Type B pancreatic cell (in vitro differentiated cells): ENCODE measurements around the gene FRMD1. TPM values are rescaled to one million over a fixed set of nuclear protein-coding genes. Genes with fewer than 3 reads are reported as not detected.
A peak's percentile ranks its signal among the peaks of the same experiment; 100 is the strongest.

ENCODE experiments used
- DNase-seq: peaks from one replicate; pipeline ENCODE4 v3.0.0; 2021; ENCODE audit warnings: mixed read lengths; ENCODE audit not compliant: unreplicated experiment; ENCODE audit errors: extremely low spot score
- H3K27ac Mint-ChIP-seq: 2 replicates; pipeline ENCODE4 v1.8.0; 2021; ENCODE audit warnings: mild to moderate bottlenecking, mixed read lengths
- H3K27me3 Mint-ChIP-seq: 2 replicates; pipeline ENCODE4 v1.8.0; 2021; ENCODE audit warnings: mixed read lengths
- H3K36me3 Mint-ChIP-seq: 2 replicates; pipeline ENCODE4 v1.8.0; 2021; ENCODE audit warnings: mixed read lengths
- H3K4me1 Mint-ChIP-seq: one replicate; pipeline ENCODE4 v1.8.0; 2021; ENCODE audit warnings: mixed read lengths; ENCODE audit not compliant: unreplicated experiment
- H3K4me3 Mint-ChIP-seq: 2 replicates; pipeline ENCODE4 v1.8.0; 2021; ENCODE audit warnings: mild to moderate bottlenecking, mixed read lengths
- H3K9me3 Mint-ChIP-seq: 2 replicates; pipeline ENCODE4 v1.8.0; 2021; ENCODE audit warnings: mixed read lengths
- total RNA-seq: library from RNA; stranded (reverse); gene quantifications from 2 replicates; pipeline ENCODE4 v1.2.1, GENCODE V29; 2021; ENCODE audit warnings: low replicate concordance
- TF ChIP-seq, protein P1 (sequence below): fragments of 200-600 bp; sonication (generic); conservative IDR thresholded peaks from 2 replicates; pipeline ENCODE4 v1.5.0; 2021; ENCODE audit warnings: antibody characterized with exemption, mild to moderate bottlenecking

FRMD1 gene
- total RNA-seq, 1 donor from 2014 or later = 0.17 TPM

GRCh38 chr6:168092541-168092940 lies 13.5 kb upstream of the FRMD1 start:
- TF ChIP-seq, protein P1, sequence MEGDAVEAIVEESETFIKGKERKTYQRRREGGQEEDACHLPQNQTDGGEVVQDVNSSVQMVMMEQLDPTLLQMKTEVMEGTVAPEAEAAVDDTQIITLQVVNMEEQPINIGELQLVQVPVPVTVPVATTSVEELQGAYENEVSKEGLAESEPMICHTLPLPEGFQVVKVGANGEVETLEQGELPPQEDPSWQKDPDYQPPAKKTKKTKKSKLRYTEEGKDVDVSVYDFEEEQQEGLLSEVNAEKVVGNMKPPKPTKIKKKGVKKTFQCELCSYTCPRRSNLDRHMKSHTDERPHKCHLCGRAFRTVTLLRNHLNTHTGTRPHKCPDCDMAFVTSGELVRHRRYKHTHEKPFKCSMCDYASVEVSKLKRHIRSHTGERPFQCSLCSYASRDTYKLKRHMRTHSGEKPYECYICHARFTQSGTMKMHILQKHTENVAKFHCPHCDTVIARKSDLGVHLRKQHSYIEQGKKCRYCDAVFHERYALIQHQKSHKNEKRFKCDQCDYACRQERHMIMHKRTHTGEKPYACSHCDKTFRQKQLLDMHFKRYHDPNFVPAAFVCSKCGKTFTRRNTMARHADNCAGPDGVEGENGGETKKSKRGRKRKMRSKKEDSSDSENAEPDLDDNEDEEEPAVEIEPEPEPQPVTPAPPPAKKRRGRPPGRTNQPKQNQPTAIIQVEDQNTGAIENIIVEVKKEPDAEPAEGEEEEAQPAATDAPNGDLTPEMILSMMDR = no peak
- no peaks in the 10 kb centered on the region for H3K9me3 Mint-ChIP-seq
- no peak for DNase-seq
- no peaks in the 10 kb centered on the region for H3K36me3 Mint-ChIP-seq
- H3K4me1 Mint-ChIP-seq = peaks cover 32% of the 10 kb centered on the region
- no peak overlapping the region for H3K4me3 Mint-ChIP-seq
- H3K27me3 Mint-ChIP-seq = no peaks in the 10 kb centered on the region
- H3K27ac Mint-ChIP-seq = no peak overlapping the region

GRCh38 chr6:168091381-168092264 lies 12.6 kb upstream of the FRMD1 start:
- no peak for DNase-seq
- no peaks in the 10 kb centered on the region for H3K27me3 Mint-ChIP-seq
- TF ChIP-seq, protein P1 = no peak
- peaks cover 32% of the 10 kb centered on the region for H3K4me1 Mint-ChIP-seq
- peak overlapping the region; percentile 72 for H3K27ac Mint-ChIP-seq
- no peaks in the 10 kb centered on the region for H3K9me3 Mint-ChIP-seq
- H3K4me3 Mint-ChIP-seq = no peak overlapping the region
- no peaks in the 10 kb centered on the region for H3K36me3 Mint-ChIP-seq

DNA sequence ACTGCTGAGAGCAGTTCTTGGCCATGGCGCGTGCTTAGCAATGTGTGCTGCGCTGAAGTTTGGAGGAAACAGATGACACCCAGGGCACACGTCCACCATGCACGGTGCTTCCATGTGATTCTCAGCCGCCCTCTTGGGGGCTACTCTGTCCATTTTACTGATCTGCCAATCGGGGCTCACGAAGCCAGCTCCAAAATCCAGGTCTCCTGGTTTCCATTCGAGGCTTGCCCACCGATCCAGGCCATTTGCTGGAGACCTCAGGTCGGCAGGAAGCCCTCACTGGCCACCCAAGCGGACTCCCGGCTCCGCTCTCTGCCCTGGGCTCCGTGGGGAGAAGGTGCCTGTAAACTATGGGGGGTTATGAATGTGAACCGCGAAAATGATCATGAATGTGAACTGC lies 11.7 kb upstream of the FRMD1 start:
- DNase-seq = no peak
- TF ChIP-seq, protein P1 = no peak
- Mint-ChIP-seq H3K27ac (peak overlapping the region; percentile 72), H3K4me3 (no peak overlapping the region), H3K36me3 (no peaks in the 10 kb centered on the region), H3K27me3 (no peaks in the 10 kb centered on the region), H3K4me1 (peaks cover 32% of the 10 kb centered on the region), H3K9me3 (no peaks in the 10 kb centered on the region)

DNA sequence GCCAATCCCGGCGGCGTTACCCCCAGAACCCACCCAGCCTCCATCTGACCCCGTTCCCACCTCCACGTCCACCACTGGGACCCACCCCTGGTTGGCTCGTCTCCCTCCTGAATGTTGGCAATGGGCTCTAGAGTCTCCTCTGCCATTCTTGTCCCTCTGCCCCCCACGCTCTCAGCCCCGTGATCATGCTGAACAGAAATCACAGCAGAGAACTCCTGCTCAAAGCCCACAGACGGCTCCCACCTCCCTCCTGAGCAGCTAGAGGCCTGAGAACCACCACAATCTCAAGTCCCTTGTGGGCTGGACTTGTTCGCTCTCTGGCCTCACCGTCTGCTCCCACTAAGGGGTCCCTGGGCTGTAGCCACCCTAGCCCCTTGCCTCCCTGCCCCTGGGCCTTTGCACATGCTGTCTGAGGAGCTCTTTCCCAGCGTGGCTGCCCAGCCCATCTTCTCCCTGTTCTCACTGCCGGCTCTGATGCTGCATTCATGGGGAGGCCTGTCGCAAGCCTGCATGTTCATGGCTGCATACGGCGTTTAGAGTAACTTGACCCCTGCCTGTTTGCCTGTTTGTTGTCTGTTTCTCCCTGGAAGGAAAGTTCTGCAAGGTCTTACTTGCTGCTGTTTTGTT lies 11.2 kb upstream of the FRMD1 start:
- DNase-seq = no peak
- Mint-ChIP-seq H3K27ac (no peak overlapping the region), H3K9me3 (no peaks in the 10 kb centered on the region), H3K4me1 (peaks cover 32% of the 10 kb centered on the region), H3K4me3 (no peak overlapping the region), H3K27me3 (no peaks in the 10 kb centered on the region), H3K36me3 (no peaks in the 10 kb centered on the region)
- TF ChIP-seq, protein P1 = no peak

GRCh38 chr6:168089186-168090063 lies 10.4 kb upstream of the FRMD1 start:
- TF ChIP-seq, protein P1 = no peak

More at GRCh38 chr6:168089186-168090063, 10.4 kb upstream of the FRMD1 start:
- DNase-seq = no peak
- Mint-ChIP-seq H3K27ac (no peak overlapping the region), H3K4me1 (peaks cover 32% of the 10 kb centered on the region), H3K9me3 (no peaks in the 10 kb centered on the region), H3K27me3 (no peaks in the 10 kb centered on the region), H3K36me3 (no peaks in the 10 kb centered on the region), H3K4me3 (no peak overlapping the region)
